Heart left ventricle (tissue), 16 donors: Measurements from ENCODE around the gene TPRG1. TPM values are rescaled to one million over a fixed set of nuclear protein-coding genes. Genes with fewer than 3 reads are reported as not detected.

Experiments
- ATAC-seq, 4 donors: fragments of 200-7000 bp; cut with Tn5 transposase; one replicate each; pipeline ENCODE4 v1.9.1; 2020 to 2022; ENCODE audit warnings: moderate library complexity in 4 of 4, mild to moderate bottlenecking in 3 of 4, moderate number of reproducible peaks in 1 of 4
- DNase-seq, 5 donors: peaks; one replicate each; pipeline ENCODE4 v3.0.0-alpha.2; 2020
- H3K27ac ChIP-seq, 12 donors: fragments of 200-600 bp; sonication (generic) in 4 of 12; one replicate each; pipeline versions ENCODE4 v1.5.0 to v1.8.0; 2016 to 2022; ENCODE audit warnings: mild to moderate bottlenecking in 2 of 12
- H3K27me3 ChIP-seq, 9 donors: fragments of 200-600 bp; sonication (generic) in 2 of 9; one replicate each; pipeline versions ENCODE4 v1.5.1 to v1.8.0; 2016 to 2022; ENCODE audit warnings: mild to moderate bottlenecking in 3 of 9
- H3K36me3 ChIP-seq, 9 donors: fragments of 200-600 bp; sonication (generic) in 2 of 9; one replicate each; pipeline versions ENCODE4 v1.5.0 to v1.8.0; 2018 to 2022; ENCODE audit warnings: mild to moderate bottlenecking in 2 of 9
- H3K4me1 ChIP-seq, 12 donors: fragments of 200-600 bp; sonication (generic) in 4 of 12; one replicate each; pipeline versions ENCODE4 v1.5.0 to v1.8.0; 2016 to 2022; ENCODE audit warnings: mild to moderate bottlenecking in 3 of 12
- H3K4me3 ChIP-seq, 12 donors: fragments of 200-600 bp; sonication (generic) in 4 of 12; one replicate each; pipeline versions ENCODE4 v1.5.0 to v1.8.0; 2017 to 2022; ENCODE audit warnings: mild to moderate bottlenecking in 9 of 12, moderate library complexity in 4 of 12
- H3K9me3 ChIP-seq, 12 donors: fragments of 200-600 bp; sonication (generic) in 4 of 12; one replicate each; pipeline versions ENCODE4 v1.5.0 to v1.8.0; 2016 to 2022; ENCODE audit warnings: mild to moderate bottlenecking in 1 of 12
- CTCF ChIP-seq, 12 donors: fragments of 200-600 bp; sonication (generic) in 4 of 12; IDR thresholded peaks; one replicate each; pipeline versions ENCODE4 v1.5.0 to v1.8.0; 2018 to 2022; ENCODE audit warnings: antibody characterized with exemption in 12 of 12, mild to moderate bottlenecking in 5 of 12
- POLR2A ChIP-seq, 2 donors: fragments of 450-650 bp; IDR thresholded peaks; one replicate each; pipeline ENCODE4 v1.6.1; 2017; ENCODE audit warnings: antibody characterized with exemption in 2 of 2, mild to moderate bottlenecking in 2 of 2, moderate library complexity in 2 of 2
- WGBS, 4 donors: extraction: QIAGEN DNeasy Blood & Tissue Kit in 2 of 4; methylation state at CpG; one replicate each; pipeline versions ENCODE4 v1.1.5 to v1.1.7; 2013 to 2018; 5-methylcytosine and 5-hydroxymethylcytosine counted together
- intact Hi-C, 10 donors: fragments of 100-400 bp; cut with DNase I; formaldehyde crosslinking; loops; one replicate each; pipeline versions ENCODE4 v1.11.1 to v1.14.2; 2022
- polyA plus RNA-seq, 2 donors: library from polyadenylated mRNA; stranded (reverse); fragments of 200-250 nt; gene quantifications; one replicate each; pipeline ENCODE4 v1.2.3, GENCODE V29; 2013
- total RNA-seq, 9 donors: library from RNA; depleted of rRNA in 2 of 9; stranded (reverse); fragments of >200 nt in 2 of 9; fragmentation: NEBNext Ultra II Directional in 3 of 9; extraction: Animal tissue kit (Norgen Biotek cat#: 25700) in 3 of 9; gene quantifications; one replicate each; pipeline versions ENCODE4 v1.1.0 to v1.2.4, GENCODE V29; 2016 to 2023
- donor health status: ischemic (EF 13 %, LVEDD 7.1; RV severe dilation, severe dysfunction).
- donor health status: healthy with polysubstance abuse.
- donor health status: DM: no; HTN: yes; CAD: no.
- donor health status: DM: no; HTN: no; CAD: no.
- donor health status: ischemic (EF 25% LVEDD 6.9; RV normal size, moderate dysfunction).
- donor health status: ischemic (EF 25% LVEDD 5.7; RV mildly dilated, moderate dysfunction).
- donor health status: healthy.
- donor health status: DM: yes; HTN: yes; CAD: no.
- donor health status: ischemic (EF 35%, LVEDD 5.7; RV mildly dilated, moderate dysfunction).
- donor health status: nonischemic (EF 11% LVEDD 7.7; RV severe dilation, severe dysfunction).
- donor health status: DM: yes; HTN: yes; CAD: no.
- donor health status: PGD.
- donor health status: ischemic (EF 29% LVEDD 5.4; RV normal size, mild dysfunction).
- donor health status: nonischemic (EF 23%, LVEDD 6.1; RV moderate dilation, normal function).

Gene TPRG1
- total and polyA plus RNA-seq, 11 donors, result 0.13 to 9.5 (median 1.2) TPM

- Histone ChIP-seq H3K36me3 (no peaks in the 10 kb centered on the region), H3K27me3 (no peaks in the 10 kb centered on the region), H3K4me1 (peaks cover 0 to 9% (median 0%) of the 10 kb centered on the region in 12 donors), H3K4me3 (no peak overlapping the region), H3K27ac (peak overlapping the region in 1 of 12 donors; percentile 27), H3K9me3 (no peaks in the 10 kb centered on the region)
- no peak for DNase-seq
- intact Hi-C loops, result no loop called here
- 58 to 69% (median 63%) methylated on average over 3 of the region's 3 CpGs for WGBS, 4 donors
- TF ChIP-seq CTCF (IDR thresholded peaks at IDR 0.05) (peak in 3 of 12 donors; percentile 19 to 36 (median 23)), POLR2A (IDR thresholded peaks at IDR 0.05) (no peak)
- ATAC-seq, result no peak
Measured at GRCh38 chr3:189365609-189366564, 194.1 kb downstream of the TPRG1 start.

- ATAC-seq (no peak), DNase-seq (no peak)
- WGBS, 4 donors, result 70 to 79% (median 74%) methylated on average over 4 of the region's 4 CpGs
- Histone ChIP-seq H3K36me3 (no peaks in the 10 kb centered on the region), H3K9me3 (no peaks in the 10 kb centered on the region), H3K27ac (no peak overlapping the region), H3K27me3 (no peaks in the 10 kb centered on the region), H3K4me3 (no peak overlapping the region), H3K4me1 (peaks cover 0 to 9% (median 0%) of the 10 kb centered on the region in 12 donors)
- intact Hi-C loops, result no loop called here
- TF ChIP-seq CTCF (IDR thresholded peaks at IDR 0.05) (no peak), POLR2A (IDR thresholded peaks at IDR 0.05) (no peak)
Measured at GRCh38 chr3:189368384-189368783, 196.6 kb downstream of the TPRG1 start.

- Histone ChIP-seq H3K4me1 (peaks cover 0 to 9% (median 0%) of the 10 kb centered on the region in 12 donors), H3K36me3 (no peaks in the 10 kb centered on the region), H3K4me3 (no peak overlapping the region), H3K27me3 (no peaks in the 10 kb centered on the region), H3K9me3 (no peaks in the 10 kb centered on the region), H3K27ac (no peak overlapping the region)
- TF ChIP-seq POLR2A (IDR thresholded peaks at IDR 0.05) (no peak), CTCF (IDR thresholded peaks at IDR 0.05) (no peak)
- 83 to 90% (median 85%) methylated on average over 5 of the region's 5 CpGs for WGBS, 4 donors
- ATAC-seq, result no peak
- DNase-seq, result no peak
- intact Hi-C loops, result no loop called here
Measured at GRCh38 chr3:189369636-189370035, 197.9 kb downstream of the TPRG1 start.

GRCh38 chr3:189372243-189372642 lies 200.5 kb downstream of the TPRG1 start:
- Histone ChIP-seq H3K27me3 (no peaks in the 10 kb centered on the region), H3K4me1 (no peaks in the 10 kb centered on the region), H3K9me3 (peaks cover 0 to 9% (median 0%) of the 10 kb centered on the region in 12 donors), H3K4me3 (no peak overlapping the region), H3K36me3 (no peaks in the 10 kb centered on the region), H3K27ac (no peak overlapping the region)
- WGBS, 4 donors, result 39 to 50% (median 47%) methylated on average over 3 of the region's 3 CpGs
- no peak for ATAC-seq
- intact Hi-C loops, result no loop called here
- TF ChIP-seq POLR2A (IDR thresholded peaks at IDR 0.05), result no peak
- TF ChIP-seq CTCF (IDR thresholded peaks at IDR 0.05), result no peak
- no peak for DNase-seq
